GM10266 (cell line): ENCODE results near the gene TNFRSF13B.
"Not testable (repeated sequence)": the region's sequence is repeated elsewhere in the genome, so short reads cannot be mapped to it uniquely, and the experiment has no call there.

Source experiments
- DNase-seq: peaks from one replicate; pipeline ENCODE4 v3.0.0; 2012; ENCODE audit errors: extremely low spot score
- TF ChIP-seq, protein P1 (sequence below): IDR thresholded peaks from 2 replicates; pipeline ENCODE4 v1.5.1; 2012; ENCODE audit warnings: mild to moderate bottlenecking, low read depth; ENCODE audit not compliant: control insufficient read depth, insufficient read depth; ENCODE audit errors: missing control alignments

TNFRSF13B gene

DNA sequence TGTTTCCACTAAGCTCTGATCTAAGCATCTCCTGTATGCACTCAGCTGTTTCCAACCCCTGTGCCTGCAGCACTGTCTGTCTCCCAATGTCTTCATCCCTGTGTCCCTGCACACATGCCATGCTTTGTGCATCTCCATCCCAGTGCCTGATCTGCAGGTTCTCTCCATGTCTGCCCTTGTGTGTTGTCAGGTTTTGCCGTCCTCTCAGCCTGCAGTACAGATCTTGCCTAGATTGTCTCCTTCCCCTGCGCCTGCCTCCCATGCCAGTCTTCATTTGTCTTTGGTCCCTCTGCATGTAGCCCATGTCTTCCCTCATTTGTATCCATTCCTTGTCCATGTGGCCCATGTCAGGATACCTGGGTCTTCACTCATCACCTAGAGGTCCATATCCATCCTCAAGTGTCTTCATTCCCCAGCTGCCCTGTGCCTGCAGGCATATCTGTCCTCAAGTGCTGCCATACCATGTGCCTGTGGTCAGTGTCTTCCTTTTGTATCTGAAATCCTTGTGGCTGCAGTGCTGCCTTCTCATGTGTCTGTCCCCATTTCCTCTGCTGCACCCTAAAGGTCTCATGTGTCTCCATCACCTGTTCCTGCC lies 71.5 kb downstream of the TNFRSF13B start:
- DNase-seq: no peak
- TF ChIP-seq, protein P1, sequence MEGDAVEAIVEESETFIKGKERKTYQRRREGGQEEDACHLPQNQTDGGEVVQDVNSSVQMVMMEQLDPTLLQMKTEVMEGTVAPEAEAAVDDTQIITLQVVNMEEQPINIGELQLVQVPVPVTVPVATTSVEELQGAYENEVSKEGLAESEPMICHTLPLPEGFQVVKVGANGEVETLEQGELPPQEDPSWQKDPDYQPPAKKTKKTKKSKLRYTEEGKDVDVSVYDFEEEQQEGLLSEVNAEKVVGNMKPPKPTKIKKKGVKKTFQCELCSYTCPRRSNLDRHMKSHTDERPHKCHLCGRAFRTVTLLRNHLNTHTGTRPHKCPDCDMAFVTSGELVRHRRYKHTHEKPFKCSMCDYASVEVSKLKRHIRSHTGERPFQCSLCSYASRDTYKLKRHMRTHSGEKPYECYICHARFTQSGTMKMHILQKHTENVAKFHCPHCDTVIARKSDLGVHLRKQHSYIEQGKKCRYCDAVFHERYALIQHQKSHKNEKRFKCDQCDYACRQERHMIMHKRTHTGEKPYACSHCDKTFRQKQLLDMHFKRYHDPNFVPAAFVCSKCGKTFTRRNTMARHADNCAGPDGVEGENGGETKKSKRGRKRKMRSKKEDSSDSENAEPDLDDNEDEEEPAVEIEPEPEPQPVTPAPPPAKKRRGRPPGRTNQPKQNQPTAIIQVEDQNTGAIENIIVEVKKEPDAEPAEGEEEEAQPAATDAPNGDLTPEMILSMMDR: no peak

DNA sequence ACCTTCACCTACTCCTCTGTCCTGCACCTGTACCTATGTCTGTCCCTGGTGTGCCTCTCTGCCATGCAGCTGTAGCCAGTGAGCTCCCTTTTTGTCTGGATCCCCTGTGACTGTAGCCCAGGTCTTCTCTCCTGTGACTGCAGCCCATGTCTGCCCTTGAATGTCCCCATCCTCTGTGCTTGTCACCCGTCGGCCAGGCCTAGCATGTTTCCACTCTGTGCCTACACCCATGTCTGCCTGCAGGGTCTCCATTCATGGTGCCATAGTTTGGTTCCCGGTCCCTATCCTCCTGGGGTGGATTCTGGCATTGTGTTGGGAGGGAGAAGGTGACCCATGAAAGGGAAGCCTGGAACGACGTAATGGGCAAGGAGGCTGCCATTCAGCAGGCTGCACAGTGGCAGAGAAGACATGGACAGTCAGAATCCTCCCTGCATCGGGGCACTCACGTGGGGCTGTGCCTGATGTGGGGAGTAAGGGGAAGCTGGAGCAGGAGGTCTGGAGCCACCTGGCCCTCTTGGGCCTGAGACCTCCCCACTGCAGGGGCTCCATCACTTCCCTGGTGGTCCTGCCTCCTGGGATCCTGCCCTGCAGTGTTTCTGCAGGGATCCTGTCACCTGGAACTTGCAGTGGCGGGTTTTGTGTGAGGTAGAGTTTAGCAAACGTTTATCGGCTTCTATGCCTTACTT lies 74.6 kb downstream of the TNFRSF13B start:
- not testable (repeated sequence) for DNase-seq

DNA sequence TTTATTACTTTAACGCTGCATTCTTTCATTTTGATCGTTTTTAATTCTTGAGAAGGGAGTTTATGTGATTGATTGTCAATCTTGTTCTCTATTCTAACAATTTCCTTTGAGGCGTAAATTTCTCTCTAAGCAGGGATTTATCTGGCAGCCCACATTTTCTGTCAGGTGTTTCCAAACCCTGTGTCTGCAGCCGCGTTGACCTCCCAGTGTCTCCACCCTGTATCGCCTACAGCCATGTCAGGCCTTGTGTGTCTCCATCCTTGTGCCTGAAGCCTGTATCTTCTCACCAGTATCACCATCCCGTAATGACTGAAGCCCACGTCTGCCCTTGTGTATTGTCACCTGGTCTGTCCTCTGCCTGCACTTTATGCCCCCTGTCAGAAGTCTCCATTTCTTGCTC lies 75.7 kb downstream of the TNFRSF13B start:
- DNase-seq: not testable (repeated sequence)

DNA sequence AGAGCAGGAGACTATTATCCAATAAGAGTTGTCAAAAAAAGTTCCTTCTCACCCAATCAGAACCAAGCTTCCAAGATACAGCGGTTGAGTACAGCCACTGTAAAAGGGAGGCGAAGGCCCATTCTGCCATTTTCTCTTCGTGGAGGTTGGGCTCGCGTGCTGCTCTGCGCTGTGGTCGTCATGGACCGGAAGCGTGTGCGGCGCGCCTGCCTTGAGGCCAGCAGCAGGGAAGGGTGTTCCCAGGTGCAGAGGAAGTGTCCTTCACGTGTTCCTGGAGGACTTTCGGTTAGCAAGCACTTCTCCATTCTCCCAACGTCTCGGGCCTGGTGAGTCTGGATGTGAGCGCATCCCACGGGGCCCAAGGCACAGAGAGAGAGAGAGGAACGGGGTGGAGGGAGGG lies 78.4 kb downstream of the TNFRSF13B start:
- not testable (repeated sequence) for DNase-seq

DNA sequence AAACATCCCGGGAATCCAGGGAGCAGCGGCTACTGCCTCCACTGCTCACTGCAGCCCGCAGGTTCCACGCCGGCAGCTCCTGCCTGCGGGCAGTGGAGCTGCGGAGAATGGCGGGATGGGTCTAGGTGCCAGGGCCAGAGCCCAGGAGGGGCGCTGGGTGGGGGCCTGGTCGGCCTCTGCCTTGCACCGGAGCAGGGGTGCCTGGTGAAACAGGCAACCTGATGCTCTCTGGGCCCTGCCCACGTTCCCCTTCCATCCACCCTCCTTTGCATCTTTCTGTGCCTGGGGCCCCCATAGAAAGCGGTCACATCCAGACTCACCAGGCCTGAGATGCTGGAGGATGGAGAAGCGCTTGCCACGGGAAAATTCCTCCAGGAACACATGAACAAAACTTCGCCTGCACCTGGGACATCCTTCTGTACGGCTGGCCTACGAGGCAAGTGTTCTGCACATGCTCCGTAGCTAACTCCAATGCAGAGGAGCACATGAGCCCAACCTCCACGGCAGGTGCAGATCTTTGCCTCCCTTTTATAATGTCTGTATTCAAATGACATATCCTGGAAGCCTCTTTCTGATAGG lies 79.0 kb downstream of the TNFRSF13B start:
- not testable (repeated sequence) for DNase-seq

DNA sequence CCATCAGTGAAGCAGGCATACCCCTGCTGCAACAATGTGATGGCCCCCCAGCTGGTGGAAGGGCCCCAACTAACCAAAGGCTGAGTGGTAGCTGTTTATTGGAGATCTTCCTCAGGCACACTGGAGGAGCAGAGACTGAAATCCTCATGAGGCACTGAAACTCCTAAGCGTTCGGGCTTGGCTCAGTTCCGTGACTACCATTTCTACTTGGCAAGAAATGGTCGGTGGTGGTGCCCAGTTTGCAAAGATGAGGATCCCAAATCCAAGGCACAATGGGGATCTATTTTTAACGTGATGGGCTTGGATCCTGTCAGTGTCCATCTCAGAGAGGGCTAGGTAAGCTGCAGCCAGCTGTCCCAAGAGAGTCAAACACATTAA lies 82.8 kb downstream of the TNFRSF13B start:
- TF ChIP-seq, protein P1: no peak
- DNase-seq: no peak
